ENCODE results near the gene SBF2.
"Not testable (repeated sequence)": the region's sequence is repeated elsewhere in the genome, so short reads cannot be mapped to it uniquely, and the experiment has no call there.

Gene SBF2

DNA sequence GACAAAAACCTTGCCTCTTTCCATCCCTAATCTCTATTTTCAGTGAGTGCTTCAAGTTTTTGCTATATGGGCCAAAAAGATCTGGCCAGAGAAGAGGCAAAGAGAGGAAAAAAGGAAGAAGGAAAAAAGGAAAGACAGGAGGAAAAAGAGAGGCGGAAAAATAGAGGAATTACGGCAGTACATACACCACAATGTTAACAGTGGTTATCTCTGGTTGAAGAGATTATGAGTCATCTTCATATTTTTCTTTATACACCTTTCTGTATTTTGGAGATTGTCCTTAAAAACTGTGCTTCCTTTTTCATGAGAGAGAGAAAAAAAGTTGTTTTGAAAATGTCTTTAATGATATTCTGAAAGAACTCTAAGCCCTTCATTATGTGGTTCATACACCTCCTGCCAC, 133.7 kb downstream of the SBF2 start:
- DNase-seq, result no peak

DNA sequence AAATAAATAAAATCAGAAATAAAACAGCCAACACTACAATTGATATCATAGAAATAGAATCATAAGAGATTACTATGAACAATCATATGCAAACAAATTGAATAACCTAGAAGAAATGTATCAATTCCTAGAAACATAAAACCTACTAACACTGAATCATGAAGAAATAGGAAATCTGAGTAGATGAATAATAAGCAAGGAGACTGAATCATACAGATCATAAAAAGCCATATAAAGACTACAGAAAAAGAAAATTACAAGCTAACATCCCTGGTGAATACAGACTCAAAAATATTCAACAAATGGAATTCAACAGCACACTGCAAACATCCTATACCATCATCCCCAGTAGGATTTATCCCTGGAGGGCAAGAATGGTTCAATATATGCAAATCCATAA, 135.6 kb downstream of the SBF2 start:
- no peak for DNase-seq

GRCh38 chr11:10155793-10156490, 138.1 kb downstream of the SBF2 start:
- no peak for DNase-seq

GRCh38 chr11:10150800-10151199, 143.2 kb downstream of the SBF2 start:
- DNase-seq, result no peak

- DNase-seq, result no peak
Measured at GRCh38 chr11:10149553-10149952, 144.5 kb downstream of the SBF2 start.

DNA sequence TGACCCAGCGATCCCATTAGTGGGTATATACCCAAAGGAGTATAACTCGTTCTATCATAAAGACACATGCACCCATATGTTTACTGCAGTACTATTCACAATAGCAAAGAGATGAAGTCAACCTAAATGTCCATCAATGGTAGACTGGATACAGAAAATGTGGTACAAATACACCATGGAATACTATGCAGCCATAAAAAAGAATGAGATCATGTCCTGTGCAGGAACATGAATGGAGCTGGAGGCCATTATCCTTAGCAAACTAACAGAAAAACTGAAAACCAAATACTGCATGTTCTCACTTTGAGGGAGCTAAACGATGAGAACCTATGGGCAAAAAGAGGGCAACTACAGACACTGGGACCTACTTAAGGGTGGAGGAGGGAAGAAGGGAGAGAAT, 146.8 kb downstream of the SBF2 start:
- DNase-seq, result no peak

- no peak for DNase-seq
Measured at GRCh38 chr11:10144954-10145353, 149.1 kb downstream of the SBF2 start.

GRCh38 chr11:10139656-10140055, 154.4 kb downstream of the SBF2 start:
- DNase-seq, result no peak

DNA sequence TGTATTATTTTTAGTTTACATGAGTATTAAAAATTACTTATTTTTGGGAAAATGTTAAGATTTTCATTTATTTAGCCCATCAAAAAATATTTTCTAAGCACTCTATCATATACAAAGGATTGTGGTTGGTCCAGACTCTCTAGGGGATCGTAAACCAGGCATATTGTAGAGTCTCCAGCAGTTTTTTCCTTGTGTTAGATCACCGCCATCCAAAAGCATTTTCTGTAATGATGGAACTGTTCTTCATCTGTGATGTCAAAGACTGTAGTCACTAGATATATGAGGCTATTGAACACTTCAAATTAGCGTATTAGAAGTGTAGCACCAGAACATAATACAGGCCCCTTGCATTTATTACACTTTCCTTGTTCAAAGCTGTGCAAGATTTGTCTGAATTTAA, 154.9 kb downstream of the SBF2 start:
- DNase-seq, result no peak

DNA sequence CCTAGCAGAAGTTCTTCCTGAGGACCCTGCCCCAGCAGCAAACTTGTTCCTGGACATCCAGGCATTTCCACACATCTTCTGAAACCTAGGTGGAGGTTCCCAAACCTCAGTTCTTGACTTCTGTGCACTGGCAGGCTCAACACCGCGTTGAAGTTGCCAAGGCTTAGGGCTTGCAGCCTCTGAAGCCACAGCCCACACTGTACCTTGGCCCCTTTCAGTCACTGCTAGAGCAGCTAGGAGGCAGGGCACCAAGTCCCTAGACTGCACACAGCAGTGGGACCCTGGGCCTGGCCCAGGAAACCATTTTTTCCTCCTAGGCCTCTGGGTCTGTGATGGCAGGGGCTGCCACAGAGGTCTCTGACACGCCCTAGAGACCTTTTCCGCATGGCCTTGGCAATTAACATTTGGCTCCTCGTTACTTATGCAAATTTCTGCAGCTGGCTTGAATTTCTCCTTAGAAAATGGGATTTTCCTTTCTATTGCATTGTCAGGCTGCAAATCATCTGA, 159.0 kb downstream of the SBF2 start:
- no peak for DNase-seq

DNA sequence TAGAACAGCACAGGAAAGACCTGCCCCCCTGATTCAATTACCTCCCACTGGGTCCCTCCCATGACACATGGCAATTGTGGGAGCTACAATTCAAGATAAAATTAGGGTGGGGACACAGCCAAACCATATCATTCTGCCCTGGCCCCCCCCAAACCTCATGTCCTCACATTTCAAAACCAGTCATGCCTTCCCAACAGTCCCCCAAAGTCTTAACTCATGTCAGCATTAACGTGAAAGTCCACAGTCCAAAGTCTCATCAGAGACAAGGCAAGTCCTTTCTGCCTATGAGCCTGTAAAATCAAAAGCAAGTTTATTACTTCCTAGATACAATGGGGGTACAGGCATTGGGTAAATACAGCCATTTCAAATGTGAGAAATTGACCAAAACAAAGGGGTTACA, 159.8 kb downstream of the SBF2 start:
- not testable (repeated sequence) for DNase-seq

GRCh38 chr11:10133251-10133650, 160.8 kb downstream of the SBF2 start:
- not testable (repeated sequence) for DNase-seq

DNA sequence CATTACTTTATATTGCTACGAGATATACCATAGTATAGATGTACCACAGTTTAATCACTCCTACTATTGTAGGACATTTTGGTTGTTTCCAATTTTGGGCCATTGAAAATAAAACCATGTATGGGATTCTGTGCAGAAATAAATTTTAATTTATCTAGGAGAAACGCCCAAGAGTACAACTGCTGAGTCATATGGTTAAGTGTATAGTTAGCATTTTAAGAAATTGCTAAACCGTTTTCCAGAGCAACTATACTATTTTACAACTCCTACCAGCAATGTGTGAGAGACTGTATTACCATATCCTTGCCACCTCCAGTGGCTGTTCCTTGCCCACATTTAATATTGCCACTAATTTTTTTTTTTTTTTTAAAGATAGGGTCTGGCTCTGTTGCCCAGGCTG, 163.1 kb downstream of the SBF2 start:
- no peak for DNase-seq

DNA sequence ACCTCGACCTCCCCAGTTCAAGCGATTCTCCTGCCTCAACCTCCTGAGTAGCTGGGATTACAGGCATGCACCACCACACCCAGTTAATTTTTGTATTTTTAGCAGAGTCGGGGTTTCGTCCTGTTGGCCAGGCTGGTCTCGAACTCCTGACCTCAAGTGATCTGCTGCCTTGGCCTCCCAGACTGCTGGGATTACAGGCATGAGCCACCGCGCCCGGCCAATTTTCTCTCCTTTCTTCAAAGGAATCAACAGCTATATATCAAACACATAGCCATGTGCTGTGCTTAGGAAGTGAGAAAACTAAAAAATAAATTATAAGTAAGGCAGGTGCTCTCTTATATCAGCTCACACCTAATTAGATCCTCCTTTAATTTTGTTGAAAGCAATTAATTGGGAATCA, 164.8 kb downstream of the SBF2 start:
- not testable (repeated sequence) for DNase-seq

DNA sequence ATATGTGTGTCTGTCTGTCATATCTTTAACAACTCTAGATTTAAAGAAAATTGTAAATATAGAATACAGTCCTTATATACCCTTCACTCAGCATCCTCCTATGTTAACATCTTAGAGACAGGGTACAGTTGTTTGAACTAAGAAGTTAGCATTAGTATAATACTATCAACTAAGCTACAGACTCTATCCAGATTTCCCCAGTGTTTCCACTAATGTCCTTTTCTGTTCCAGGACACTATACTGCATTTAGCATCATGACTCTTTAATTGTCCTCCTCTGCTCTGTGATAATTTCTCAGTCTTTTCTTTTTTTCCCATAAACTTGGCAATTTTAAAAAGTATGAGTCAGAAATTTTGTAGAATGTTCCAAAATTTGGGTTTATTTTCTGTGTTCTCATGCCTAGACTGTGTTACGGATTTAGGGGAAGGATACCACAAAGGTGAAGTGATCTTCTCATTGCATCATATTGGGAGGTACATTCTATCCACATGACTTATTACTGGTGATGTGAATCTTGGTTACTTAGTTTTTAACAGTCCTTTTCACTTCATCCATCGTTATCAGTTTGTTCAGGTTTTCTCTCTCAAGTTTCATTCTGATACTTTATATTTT, 168.4 kb downstream of the SBF2 start:
- DNase-seq, result no peak

- no peak for DNase-seq
Measured at GRCh38 chr11:10122326-10123197, 171.5 kb downstream of the SBF2 start.

DNA sequence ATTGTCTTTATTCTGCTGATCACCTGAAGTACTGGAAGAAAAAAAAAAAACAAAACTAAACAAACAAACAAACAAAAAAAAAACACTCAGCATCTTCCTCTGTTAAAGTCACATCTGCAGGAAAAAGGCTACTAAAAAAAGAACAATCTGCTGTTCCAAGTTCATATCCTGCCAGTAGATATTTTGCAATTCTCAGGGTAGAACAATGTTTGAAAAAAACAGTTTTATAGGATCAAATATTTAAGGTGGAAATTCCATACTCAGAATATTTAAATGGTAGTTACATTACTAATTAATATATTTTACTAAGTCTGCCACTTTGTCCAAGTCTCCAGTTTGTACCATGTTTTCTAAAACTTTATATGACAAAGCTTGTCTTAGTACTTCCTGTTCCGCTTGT, 175.2 kb downstream of the SBF2 start:
- DNase-seq, result no peak

DNA sequence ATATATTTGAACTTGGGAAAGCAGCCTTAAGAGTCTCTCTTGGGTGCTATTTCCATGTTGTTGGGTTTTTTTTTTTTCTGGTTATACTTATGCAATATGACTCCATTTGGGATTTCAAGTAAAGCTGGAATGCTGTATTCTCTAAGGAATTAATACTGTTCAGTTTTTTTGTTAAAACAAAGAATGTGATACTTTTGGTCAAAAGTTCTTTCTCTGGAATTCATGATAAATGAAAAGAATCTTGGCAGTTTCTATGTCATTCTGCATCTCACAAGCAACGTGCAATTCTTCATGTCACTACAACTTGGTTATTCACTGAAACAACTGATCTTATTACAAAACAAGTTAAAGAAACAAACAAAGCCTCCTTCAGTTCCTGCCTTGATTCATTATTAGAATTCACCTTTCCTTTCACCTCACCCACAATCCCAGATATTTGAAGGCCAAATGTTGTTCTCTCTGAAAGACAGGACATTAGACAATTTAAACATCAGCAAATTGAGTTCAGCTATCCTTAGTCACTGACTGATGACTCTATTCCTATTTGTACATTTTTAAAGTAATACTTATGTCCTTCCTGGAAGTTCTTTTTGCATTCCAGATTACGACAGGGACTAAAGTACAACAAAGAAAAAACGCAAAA, 176.2 kb downstream of the SBF2 start:
- no peak for DNase-seq

GRCh38 chr11:10116588-10116987, 177.4 kb downstream of the SBF2 start:
- no peak for DNase-seq

DNA sequence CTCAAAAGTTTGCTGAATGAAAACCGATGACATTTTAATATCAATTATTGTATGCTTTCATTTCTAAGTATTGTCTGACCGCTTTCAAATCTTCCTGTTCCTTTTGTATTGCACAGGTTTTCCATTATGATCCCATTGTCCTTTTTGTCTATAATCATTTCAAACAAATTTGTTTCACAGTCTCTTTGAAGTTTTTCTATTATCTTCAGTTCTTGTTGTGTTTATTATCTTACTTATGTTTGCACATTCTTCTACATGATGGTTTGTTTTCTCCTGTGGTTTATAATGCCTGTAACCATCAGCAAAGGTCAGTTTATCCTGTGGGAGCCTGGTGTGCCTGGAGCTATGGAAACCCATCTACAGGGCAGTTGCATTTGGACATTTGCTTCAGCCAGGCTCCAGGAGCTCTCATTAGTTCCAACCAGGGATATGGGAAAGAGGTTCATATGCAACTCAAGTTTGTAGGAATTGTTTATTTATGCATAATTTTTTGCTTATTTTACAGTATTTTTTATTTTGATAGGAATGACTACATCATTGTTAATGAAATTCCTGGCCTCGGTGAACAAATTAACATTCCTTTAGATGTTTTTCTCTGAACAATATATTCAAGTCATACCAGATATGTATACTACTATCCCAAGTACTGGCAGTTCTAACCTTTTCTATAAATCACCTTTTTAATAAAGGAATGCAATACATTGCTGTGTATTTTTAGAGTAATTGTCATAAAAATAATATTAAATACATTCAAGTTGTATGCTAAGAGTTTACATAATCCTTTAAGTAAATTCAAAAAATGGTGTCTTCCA, 179.2 kb downstream of the SBF2 start:
- DNase-seq, result no peak

GRCh38 chr11:10113852-10114251, 180.2 kb downstream of the SBF2 start:
- no peak for DNase-seq

DNA sequence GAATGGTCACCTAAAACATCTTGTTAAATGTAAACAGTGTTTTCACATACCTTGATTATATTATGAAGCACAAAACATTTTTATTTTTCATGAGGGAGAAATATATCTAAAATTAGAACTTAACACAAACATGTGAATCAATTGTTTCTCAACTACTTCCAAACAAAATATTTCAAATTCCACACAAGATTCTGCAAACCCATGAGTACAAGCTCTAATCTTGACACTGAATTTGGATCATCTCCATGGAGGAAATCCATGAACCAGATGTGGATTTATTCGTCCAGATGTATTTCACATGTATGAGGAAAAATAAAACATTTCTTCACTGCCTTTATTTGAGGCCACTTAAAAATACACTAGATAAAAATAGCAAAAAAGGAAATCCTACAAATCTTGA, 184.2 kb downstream of the SBF2 start:
- no peak for DNase-seq
